ENCODE results near the gene MROH8.
"Not testable (repeated sequence)": the region's sequence is repeated elsewhere in the genome, so short reads cannot be mapped to it uniquely, and the experiment has no call there.

Gene MROH8

GRCh38 chr20:37152284-37152683 is 27.1 kb downstream of the MROH8 start:
- DNase-seq, result no peak

- no peak for DNase-seq
Measured at GRCh38 chr20:37151529-37151928, 27.8 kb downstream of the MROH8 start.

GRCh38 chr20:37150864-37151263 is 28.5 kb downstream of the MROH8 start:
- not testable (repeated sequence) for DNase-seq

- no peak for DNase-seq
Measured at GRCh38 chr20:37147250-37147649, 32.1 kb downstream of the MROH8 start.

- DNase-seq, result no peak
Measured at GRCh38 chr20:37144856-37145404, 34.4 kb downstream of the MROH8 start.

- no peak for DNase-seq
Measured at GRCh38 chr20:37142708-37143107, 36.6 kb downstream of the MROH8 start.

GRCh38 chr20:37137547-37137946 is 41.8 kb downstream of the MROH8 start:
- no peak for DNase-seq

- DNase-seq, result no peak
Measured at GRCh38 chr20:37133952-37134351, 45.4 kb downstream of the MROH8 start.

GRCh38 chr20:37131486-37131885 is 47.9 kb downstream of the MROH8 start:
- no peak for DNase-seq

- no peak for DNase-seq
Measured at GRCh38 chr20:37128803-37129202, 50.5 kb downstream of the MROH8 start.

- not testable (repeated sequence) for DNase-seq
Measured at GRCh38 chr20:37126290-37126689, 53.1 kb downstream of the MROH8 start.

GRCh38 chr20:37123441-37123840 is 55.9 kb downstream of the MROH8 start:
- no peak for DNase-seq

- DNase-seq, result no peak
Measured at GRCh38 chr20:37120497-37120896, 58.9 kb downstream of the MROH8 start.

- DNase-seq, result no peak
Measured at GRCh38 chr20:37119356-37120036, 59.9 kb downstream of the MROH8 start.

GRCh38 chr20:37114012-37114411 is 65.3 kb downstream of the MROH8 start:
- no peak for DNase-seq

- no peak for DNase-seq
Measured at GRCh38 chr20:37111926-37112455, 67.4 kb downstream of the MROH8 start.

GRCh38 chr20:37108676-37109075 is 70.7 kb downstream of the MROH8 start:
- no peak for DNase-seq

- no peak for DNase-seq
Measured at GRCh38 chr20:37102571-37102970, 76.8 kb downstream of the MROH8 start.

- no peak for DNase-seq
Measured at GRCh38 chr20:37096415-37097041, 82.8 kb downstream of the MROH8 start.

GRCh38 chr20:37095599-37096414 is 83.5 kb downstream of the MROH8 start, which contains the start of gene RBL1:
RBL1 (minus strand) TSS chr20:37095997; CDS start chr20:37095928, 69 bp downstream.
- DNase-seq, result peak; percentile 99

- no peak for DNase-seq
Measured at GRCh38 chr20:37095108-37095598, 84.2 kb downstream of the MROH8 start.

GRCh38 chr20:37090407-37090806 is 88.9 kb downstream of the MROH8 start:
- no peak for DNase-seq

GRCh38 chr20:37081717-37082289 is 97.5 kb downstream of the MROH8 start:
- no peak for DNase-seq
